Vagina (tissue), 2 donors: ENCODE data around the gene ATMIN. TPM values are rescaled to one million over a fixed set of nuclear protein-coding genes. Genes with fewer than 3 reads are reported as not detected.
A peak's percentile ranks its signal among the peaks of the same experiment; 100 is the strongest.

Experiments
- DNase-seq, 2 donors: peaks; one replicate each; pipeline ENCODE4 v3.0.0-alpha.2; 2017; ENCODE audit errors: extremely low spot score in 2 of 2
- H3K27ac ChIP-seq: fragments of 200-600 bp; sonication (generic); one replicate; pipeline ENCODE4 v1.5.1; 2019
- H3K27me3 ChIP-seq: fragments of 200-600 bp; sonication (generic); one replicate; pipeline ENCODE4 v1.5.1; 2019
- H3K36me3 ChIP-seq, 2 donors: fragments of 200-600 bp; sonication (generic); one replicate each; pipeline ENCODE4 v1.5.1; 2017 to 2019
- H3K4me1 ChIP-seq: fragments of 200-600 bp; sonication (generic); one replicate; pipeline ENCODE4 v1.5.1; 2019
- H3K4me3 ChIP-seq, 2 donors: fragments of 200-600 bp; sonication (generic); 1 replicate in 1 of 2; 2 replicates in 1 of 2; pipeline ENCODE4 v1.5.1; 2016 to 2019
- H3K9me3 ChIP-seq: fragments of 200-600 bp; sonication (generic); one replicate; pipeline ENCODE4 v1.5.1; 2019
- CTCF ChIP-seq, 3 experiments: fragments of 450-650 bp in 2 of 3; fragments of 200-600 bp in 1 of 3; sonication (generic) in 1 of 3; IDR thresholded peaks; one replicate each; pipeline ENCODE4 v1.5.1; 2017 to 2019; ENCODE audit warnings: antibody characterized with exemption in 3 of 3, mild to moderate bottlenecking in 2 of 3, moderate library complexity in 2 of 3
- POLR2A ChIP-seq, 2 donors: fragments of 450-650 bp; IDR thresholded peaks; one replicate each; pipeline ENCODE4 v1.6.1; 2017; ENCODE audit warnings: antibody characterized with exemption in 2 of 2, mild to moderate bottlenecking in 2 of 2, moderate library complexity in 2 of 2
- POLR2AphosphoS5 ChIP-seq, 2 donors: sonication (generic); formaldehyde crosslinking; IDR thresholded peaks; one replicate each; pipeline ENCODE4 v1.9.0; 2017; ENCODE audit warnings: antibody characterized with exemption in 2 of 2, mild to moderate bottlenecking in 2 of 2, low read depth in 1 of 2; ENCODE audit not compliant: insufficient read depth in 1 of 2
- intact Hi-C: fragments of 100-400 bp; cut with DNase I; formaldehyde crosslinking; loops from one replicate; pipeline ENCODE4 v1.15.1; 2023
- total RNA-seq: library from RNA; depleted of rRNA; stranded (reverse); fragments of >200 nt; gene quantifications from one replicate; pipeline ENCODE4 v1.2.3, GENCODE V29; 2016

The ATMIN gene
- total RNA-seq, 1 donor from 2014 or later = 29.7 TPM

GRCh38 chr16:81073560-81074330 is 38.1 kb downstream of the ATMIN start:
- Histone ChIP-seq H3K4me3 (no peak overlapping the region), H3K9me3 (no peaks in the 10 kb centered on the region), H3K27ac (no peak overlapping the region), H3K36me3 (no peaks in the 10 kb centered on the region), H3K27me3 (no peaks in the 10 kb centered on the region), H3K4me1 (peaks cover 5% of the 10 kb centered on the region)
- no peak for TF ChIP-seq CTCF (IDR thresholded peaks at IDR 0.05)
- TF ChIP-seq POLR2AphosphoS5 (IDR thresholded peaks at IDR 0.05; ENCODE audit: insufficient read depth in 1 of 2, low read depth in 1 of 2) = no peak
- TF ChIP-seq POLR2A (IDR thresholded peaks at IDR 0.05) = no peak
- intact Hi-C loops = no loop called here
- no peak for DNase-seq

- intact Hi-C loops = no loop called here
- Histone ChIP-seq H3K9me3 (no peaks in the 10 kb centered on the region), H3K36me3 (no peaks in the 10 kb centered on the region), H3K4me1 (peaks cover 5% of the 10 kb centered on the region), H3K4me3 (peak overlapping the region; percentile 72 to 73), H3K27me3 (no peaks in the 10 kb centered on the region), H3K27ac (peak overlapping the region; percentile 93)
- TF ChIP-seq POLR2AphosphoS5 (IDR thresholded peaks at IDR 0.05; ENCODE audit: insufficient read depth in 1 of 2, low read depth in 1 of 2) = no peak
- TF ChIP-seq POLR2A (IDR thresholded peaks at IDR 0.05) = no peak
- TF ChIP-seq CTCF (IDR thresholded peaks at IDR 0.05) = no peak
- peak in 1 of 2 donors; percentile 90 for DNase-seq
These were observed 41.0 kb downstream of the ATMIN start for GRCh38 chr16:81076566-81077075.

- Histone ChIP-seq H3K36me3 (no peaks in the 10 kb centered on the region), H3K27ac (peak within 1 kb of the TSS; percentile 93), H3K27me3 (no peaks in the 10 kb centered on the region), H3K4me1 (peaks cover 5% of the 10 kb centered on the region), H3K9me3 (no peaks in the 10 kb centered on the region), H3K4me3 (peak within 1 kb of the TSS; percentile 72 to 73)
- intact Hi-C loops = no loop called here
- peak; percentile 98 for DNase-seq
- peak in 1 of 2 donors; percentile 57 for TF ChIP-seq POLR2A (IDR thresholded peaks at IDR 0.05)
- peak; percentile 75 to 96 for TF ChIP-seq POLR2AphosphoS5 (IDR thresholded peaks at IDR 0.05; ENCODE audit: insufficient read depth in 1 of 2, low read depth in 1 of 2)
- no peak for TF ChIP-seq CTCF (IDR thresholded peaks at IDR 0.05)
These were observed 41.7 kb downstream of the ATMIN start, which contains the start of gene C16orf46 for GRCh38 chr16:81077076-81077940. C16orf46 (minus strand) TSS chr16:81077238; CDS start chr16:81063955, 13,283 bp downstream.

- intact Hi-C loops = no loop called here
- Histone ChIP-seq H3K9me3 (no peaks in the 10 kb centered on the region), H3K27me3 (no peaks in the 10 kb centered on the region), H3K36me3 (peaks cover 0 to 6% of the 10 kb centered on the region in 2 donors), H3K27ac (no peak overlapping the region), H3K4me3 (no peak overlapping the region), H3K4me1 (peaks cover 5% of the 10 kb centered on the region)
- TF ChIP-seq CTCF (IDR thresholded peaks at IDR 0.05) (no peak), POLR2AphosphoS5 (IDR thresholded peaks at IDR 0.05; ENCODE audit: insufficient read depth in 1 of 2, low read depth in 1 of 2) (no peak), POLR2A (IDR thresholded peaks at IDR 0.05) (no peak)
- DNase-seq = no peak
These were observed 44.6 kb downstream of the ATMIN start for GRCh38 chr16:81080233-81080632.
